SH-SY5Y (cell line): ENCODE data around the gene DNAJC6.

ENCODE experiments used
- GATA2 ChIP-seq: IDR thresholded peaks from 2 replicates; pipeline ENCODE4 v1.6.1; 2011; ENCODE audit warnings: mild to moderate bottlenecking, low read depth, low read length
- GATA3 ChIP-seq: IDR thresholded peaks from 2 replicates; pipeline ENCODE4 v1.6.1; 2011; ENCODE audit warnings: low read depth, mild to moderate bottlenecking, low read length, moderate library complexity

- no peak for TF ChIP-seq GATA3
- no peak for TF ChIP-seq GATA2
Observed at GRCh38 chr1:65419681-65420589, 110.6 kb downstream of the DNAJC6 start.
